H9 (cell line): ENCODE data around the gene LIN7A. TPM values are rescaled to one million over a fixed set of nuclear protein-coding genes. Genes with fewer than 3 reads are reported as not detected.

Experiments
- DNase-seq: peaks from one replicate; pipeline ENCODE4 v3.0.0-alpha.2; 2017
- H2AFZ ChIP-seq: one replicate; pipeline ENCODE4 v1.6.1; 2013; ENCODE audit warnings: mild to moderate bottlenecking, low read length, control low read depth, moderate library complexity
- H2AK5ac ChIP-seq: 2 replicates; pipeline ENCODE4 v1.6.1; 2013; ENCODE audit warnings: low read length, control low read depth, mixed read lengths; ENCODE audit not compliant: insufficient read length
- H2BK120ac ChIP-seq: one replicate; pipeline ENCODE4 v1.6.1; 2013; ENCODE audit warnings: low read depth, mild to moderate bottlenecking, low read length, control low read depth, inconsistent platforms; ENCODE audit not compliant: poor library complexity, severe bottlenecking
- H2BK12ac ChIP-seq: 2 replicates; pipeline ENCODE4 v1.6.1; 2013; ENCODE audit warnings: low read length, control low read depth, mixed read lengths, low read depth; ENCODE audit not compliant: insufficient read length
- H2BK15ac ChIP-seq: 2 replicates; pipeline ENCODE4 v1.6.1; 2013; ENCODE audit warnings: low read depth, low read length, control low read depth
- H2BK20ac ChIP-seq: one replicate; pipeline ENCODE4 v1.6.1; 2013; ENCODE audit warnings: low read depth, mild to moderate bottlenecking, low read length, control low read depth, inconsistent platforms; ENCODE audit not compliant: poor library complexity, severe bottlenecking
- H2BK5ac ChIP-seq: 2 replicates; pipeline ENCODE4 v1.6.1; 2013; ENCODE audit warnings: low read length, control low read depth, mixed read lengths; ENCODE audit not compliant: insufficient read length
- H3K14ac ChIP-seq: 2 replicates; pipeline ENCODE4 v1.6.1; 2013; ENCODE audit warnings: low read length, control low read depth; ENCODE audit not compliant: insufficient read depth
- H3K18ac ChIP-seq: 2 replicates; pipeline ENCODE4 v1.6.1; 2013; ENCODE audit warnings: low read depth, mild to moderate bottlenecking, mixed read lengths, low read length, control low read depth; ENCODE audit not compliant: insufficient read length
- H3K23ac ChIP-seq: 2 replicates; pipeline ENCODE4 v1.6.1; 2013; ENCODE audit warnings: low read length, control low read depth, mixed read lengths, low read depth; ENCODE audit not compliant: insufficient read length
- H3K23me2 ChIP-seq: 2 replicates; pipeline ENCODE4 v1.6.1; 2013; ENCODE audit warnings: low read depth, mild to moderate bottlenecking, mixed read lengths, low read length, control low read depth; ENCODE audit not compliant: insufficient read length, poor library complexity, severe bottlenecking
- H3K27ac ChIP-seq: 2 replicates; pipeline ENCODE4 v1.5.1; 2013; ENCODE audit warnings: low read length, control low read depth, mixed read lengths, low read depth; ENCODE audit not compliant: insufficient read length
- H3K27me3 ChIP-seq: 2 replicates; pipeline ENCODE4 v1.6.1; 2013; ENCODE audit warnings: low read length, control low read depth, inconsistent platforms; ENCODE audit not compliant: insufficient read depth
- H3K4ac ChIP-seq: 2 replicates; pipeline ENCODE4 v1.6.1; 2013; ENCODE audit warnings: low read depth, mild to moderate bottlenecking, control low read depth, inconsistent platforms, low read length, moderate library complexity
- H3K4me1 ChIP-seq: 2 replicates; pipeline ENCODE4 v1.6.1; 2013; ENCODE audit warnings: low read length, control low read depth, inconsistent platforms; ENCODE audit not compliant: insufficient read depth
- H3K4me2 ChIP-seq: 2 replicates; pipeline ENCODE4 v1.6.1; 2013; ENCODE audit warnings: low read length, control low read depth, mixed read lengths; ENCODE audit not compliant: insufficient read length, insufficient read depth
- H3K56ac ChIP-seq: 2 replicates; pipeline ENCODE4 v1.6.1; 2013; ENCODE audit warnings: low read depth, mild to moderate bottlenecking, mixed read lengths, low read length, control low read depth; ENCODE audit not compliant: insufficient read length
- H3K79me1 ChIP-seq: 2 replicates; pipeline ENCODE4 v1.6.1; 2013; ENCODE audit warnings: low read depth, mild to moderate bottlenecking, moderate library complexity, low read length, control low read depth, inconsistent platforms; ENCODE audit not compliant: insufficient read depth, poor library complexity, severe bottlenecking
- H3K79me2 ChIP-seq: 2 replicates; pipeline ENCODE4 v1.6.1; 2013; ENCODE audit warnings: low read length, control low read depth, inconsistent platforms; ENCODE audit not compliant: insufficient read depth
- H3K9ac ChIP-seq: 2 replicates; pipeline ENCODE4 v1.6.1; 2013; ENCODE audit warnings: low read length, control low read depth, mixed read lengths; ENCODE audit not compliant: insufficient read length; ENCODE audit errors: extremely low read depth
- H3K9me3 ChIP-seq: one replicate; pipeline ENCODE4 v1.6.1; 2013; ENCODE audit warnings: low read depth, low read length, inconsistent platforms; ENCODE audit not compliant: control insufficient read depth
- H3T11ph ChIP-seq: one replicate; pipeline ENCODE4 v1.6.1; 2013; ENCODE audit warnings: mild to moderate bottlenecking, low read length, control low read depth, inconsistent platforms
- H4K20me1 ChIP-seq: one replicate; pipeline ENCODE4 v1.6.1; 2013; ENCODE audit not compliant: control insufficient read depth, insufficient read length, insufficient read depth
- H4K5ac ChIP-seq: 2 replicates; pipeline ENCODE4 v1.6.1; 2013; ENCODE audit warnings: low read depth, mild to moderate bottlenecking, mixed read lengths, low read length, control low read depth; ENCODE audit not compliant: insufficient read length
- H4K8ac ChIP-seq: replicated peaks from 2 replicates; pipeline ENCODE4 v1.6.1; 2013; ENCODE audit warnings: low read length, control low read depth, mixed read lengths, low read depth; ENCODE audit not compliant: insufficient read length
- H4K91ac ChIP-seq: 2 replicates; pipeline ENCODE4 v1.6.1; 2013; ENCODE audit warnings: low read depth, mild to moderate bottlenecking, moderate library complexity, mixed read lengths, low read length, control low read depth; ENCODE audit not compliant: insufficient read length
- H3K27ac Mint-ChIP-seq, 3 experiments: 2 replicates in 2 of 3; 3 replicates in 1 of 3; pipeline ENCODE4 v1.8.0; 2020 to 2021; ENCODE audit warnings: mixed read lengths in 3 of 3, mild to moderate bottlenecking in 1 of 3, moderate library complexity in 1 of 3
- H3K27me3 Mint-ChIP-seq: 2 replicates; pipeline ENCODE4 v1.8.0; 2021; ENCODE audit warnings: low read depth, mild to moderate bottlenecking, moderate library complexity, mixed read lengths
- H3K36me3 Mint-ChIP-seq, 3 experiments: 2 replicates in 2 of 3; 3 replicates in 1 of 3; pipeline ENCODE4 v1.8.0; 2020 to 2021; ENCODE audit warnings: low read depth in 3 of 3, mixed read lengths in 3 of 3; ENCODE audit not compliant: insufficient read depth in 1 of 3
- H3K4me1 Mint-ChIP-seq, 2 experiments: 2 replicates each; pipeline ENCODE4 v1.8.0; 2020; ENCODE audit warnings: mixed read lengths in 2 of 2
- H3K4me3 Mint-ChIP-seq, 2 experiments: 2 replicates in 1 of 2; 3 replicates in 1 of 2; pipeline ENCODE4 v1.8.0; 2020 to 2021; ENCODE audit warnings: mild to moderate bottlenecking in 2 of 2, mixed read lengths in 2 of 2, moderate library complexity in 1 of 2
- H3K9me3 Mint-ChIP-seq, 2 experiments: 2 replicates in 1 of 2; 3 replicates in 1 of 2; pipeline ENCODE4 v1.8.0; 2020; ENCODE audit warnings: mild to moderate bottlenecking in 2 of 2, mixed read lengths in 2 of 2, moderate library complexity in 1 of 2
- CTCF ChIP-seq: fragments of 200-600 bp; sonication (generic); conservative IDR thresholded peaks from 3 replicates; pipeline ENCODE4 v1.8.0; 2021; ENCODE audit warnings: antibody characterized with exemption, mild to moderate bottlenecking
- WGBS: extraction: QIAGEN DNeasy Blood & Tissue Kit; methylation state at CpG from one replicate; pipeline ENCODE4 v1.1.7; 2013; ENCODE audit warnings: missing lambda C conversion rate, low lambda C conversion rate, mixed read lengths; ENCODE audit not compliant: insufficient read length; ENCODE audit errors: extremely low coverage; 5-methylcytosine and 5-hydroxymethylcytosine counted together
- total RNA-seq: library from RNA; stranded (reverse); gene quantifications from 2 replicates; pipeline ENCODE4 v1.2.1, GENCODE V29; 2021

Gene LIN7A
- total RNA-seq, 1 experiment from 2014 or later = 18.3 TPM

GRCh38 chr12:80986224-80986623 is 48.5 kb upstream of the LIN7A start:
- no peak overlapping the region for H3K23ac ChIP-seq
- no CpG with 5 or more reads among the region's 1 CpG for WGBS
- H3K27me3 Mint-ChIP-seq = no peaks in the 10 kb centered on the region
- no peaks in the 10 kb centered on the region for H3K9me3 ChIP-seq
- H3K9me3 Mint-ChIP-seq = no peaks in the 10 kb centered on the region
- no peaks in the 10 kb centered on the region for H3K23me2 ChIP-seq
- H2BK20ac ChIP-seq = no peak overlapping the region
- H3K9ac ChIP-seq = no peak overlapping the region
- no peaks in the 10 kb centered on the region for H3K79me1 ChIP-seq
- no peak overlapping the region for H3K18ac ChIP-seq
- no peak overlapping the region for H4K91ac ChIP-seq
- no peak overlapping the region for H4K5ac ChIP-seq
- no peaks in the 10 kb centered on the region for H3K27me3 ChIP-seq
- no peak overlapping the region for H3K27ac ChIP-seq
- H4K8ac ChIP-seq = no peak overlapping the region
- H3K56ac ChIP-seq = no peak overlapping the region
- H3K4ac ChIP-seq = no peak overlapping the region
- H2BK5ac ChIP-seq = no peak overlapping the region
- no peak for DNase-seq
- H3K79me2 ChIP-seq = no peaks in the 10 kb centered on the region
- no peak overlapping the region for H3K4me2 ChIP-seq
- no peak overlapping the region for H3K4me3 Mint-ChIP-seq
- peaks cover 8 to 14% of the 10 kb centered on the region in 2 experiments for H3K4me1 Mint-ChIP-seq
- no peak overlapping the region for H3K27ac Mint-ChIP-seq
- H4K20me1 ChIP-seq = no peaks in the 10 kb centered on the region
- H2AFZ ChIP-seq = no peak overlapping the region
- H3T11ph ChIP-seq = no peak overlapping the region
- no peak overlapping the region for H2AK5ac ChIP-seq
- no peak overlapping the region for H3K14ac ChIP-seq
- H3K4me1 ChIP-seq = peaks cover 7% of the 10 kb centered on the region; the same call in 1 of the 2 replicates
- no peak overlapping the region for H2BK12ac ChIP-seq
- no peak overlapping the region for H2BK15ac ChIP-seq
- TF ChIP-seq CTCF = no peak
- no peaks in the 10 kb centered on the region for H3K36me3 Mint-ChIP-seq
- H2BK120ac ChIP-seq = no peak overlapping the region
